Body of pancreas (tissue), 4 donors: ENCODE data around the gene COL24A1.

Experiments
- CTCF ChIP-seq, 7 experiments: fragments of 450-650 bp in 4 of 7; fragments of 200-600 bp in 3 of 7; sonication (generic) in 3 of 7; IDR thresholded peaks; one replicate each; pipeline ENCODE4 v1.5.1; 2016 to 2019; ENCODE audit warnings: antibody characterized with exemption in 7 of 7
- POLR2A ChIP-seq, 3 donors: fragments of 450-650 bp; IDR thresholded peaks; one replicate each; pipeline ENCODE4 v1.6.1; 2016; ENCODE audit warnings: antibody characterized with exemption in 3 of 3, mild to moderate bottlenecking in 2 of 3

- no peak for TF ChIP-seq CTCF (IDR thresholded peaks at IDR 0.05)
- no peak for TF ChIP-seq POLR2A (IDR thresholded peaks at IDR 0.05)
These were observed 86.8 kb downstream of the COL24A1 start for GRCh38 chr1:86069757-86070145.
